K562 (cell line): ENCODE data around the gene MMP20. TPM values are rescaled to one million over a fixed set of nuclear protein-coding genes. Genes with fewer than 3 reads are reported as not detected.
A peak's percentile ranks its signal among the peaks of the same experiment; 100 is the strongest.

ENCODE experiments used
- ARID4B ChIP-seq: sonication (generic); formaldehyde crosslinking; IDR thresholded peaks from 2 replicates; pipeline ENCODE4 v1.8.0; 2022; ENCODE audit warnings: mild to moderate bottlenecking, missing genetic modification reagents
- BHLHE40 ChIP-seq: IDR thresholded peaks from 2 replicates; pipeline ENCODE4 v1.6.1; 2011; ENCODE audit warnings: low read length, improper control_type of control experiment
- CBFA2T2 ChIP-seq: fragments of 450-650 bp; conservative IDR thresholded peaks from 2 replicates; pipeline ENCODE4 v1.6.1; 2017; ENCODE audit warnings: mild to moderate bottlenecking
- ETV6 ChIP-seq, 3 experiments: fragments of 150-350 bp in 1 of 3; sonication (generic) in 1 of 3; formaldehyde crosslinking in 1 of 3; IDR thresholded peaks; 2 replicates each; pipeline versions ENCODE4 v1.6.1 to v1.8.0; 2014 to 2022; ENCODE audit warnings: borderline replicate concordance in 2 of 3, low read depth in 2 of 3, antibody characterized with exemption in 1 of 3, low read length in 1 of 3, mild to moderate bottlenecking in 1 of 3, missing genetic modification reagents in 1 of 3
- FOXA3 ChIP-seq, 2 experiments: fragments of 450-650 bp in 1 of 2; sonication (generic) in 1 of 2; formaldehyde crosslinking; IDR thresholded peaks in 1 of 2; conservative IDR thresholded peaks in 1 of 2; 2 replicates each; pipeline versions ENCODE4 v1.4.0 to v1.8.0; 2020 to 2022; ENCODE audit warnings: mild to moderate bottlenecking in 2 of 2, missing genetic modification reagents in 1 of 2
- HMGXB4 ChIP-seq: sonication (generic); formaldehyde crosslinking; IDR thresholded peaks from 2 replicates; pipeline ENCODE4 v1.8.1; 2023; ENCODE audit warnings: mild to moderate bottlenecking, missing genetic modification reagents
- MEIS2 ChIP-seq: fragments of 450-650 bp; IDR thresholded peaks from 2 replicates; pipeline ENCODE4 v1.6.1; 2014; ENCODE audit warnings: mild to moderate bottlenecking; ENCODE audit not compliant: partially characterized antibody
- MLX ChIP-seq, 2 experiments: fragments of 450-650 bp in 1 of 2; sonication (generic) in 1 of 2; formaldehyde crosslinking; conservative IDR thresholded peaks; 2 replicates each; pipeline versions ENCODE4 v1.4.0 to v1.8.1; 2020 to 2022; ENCODE audit warnings: mild to moderate bottlenecking in 1 of 2, missing genetic modification reagents in 1 of 2
- MYBL2 ChIP-seq, 2 experiments: fragments of 450-650 bp in 1 of 2; sonication (generic) in 1 of 2; formaldehyde crosslinking in 1 of 2; IDR thresholded peaks; 2 replicates each; pipeline versions ENCODE4 v1.6.1 to v1.8.1; 2017 to 2022; ENCODE audit warnings: borderline replicate concordance in 1 of 2, inconsistent platforms in 1 of 2, low read depth in 1 of 2, mild to moderate bottlenecking in 1 of 2, missing genetic modification reagents in 1 of 2, moderate library complexity in 1 of 2
- TFE3 ChIP-seq: fragments of 450-650 bp; formaldehyde crosslinking; IDR thresholded peaks from 2 replicates; pipeline ENCODE4 v1.4.0; 2020; ENCODE audit warnings: mild to moderate bottlenecking, mixed read lengths
- USF2 ChIP-seq: sonication (generic); formaldehyde crosslinking; IDR thresholded peaks from 2 replicates; pipeline ENCODE4 v1.5.0; 2020; ENCODE audit warnings: missing genetic modification reagents
- ZBTB7A ChIP-seq: IDR thresholded peaks from 2 replicates; pipeline ENCODE4 v1.6.1; 2011; ENCODE audit warnings: low read depth, mild to moderate bottlenecking, low read length, moderate library complexity, borderline replicate concordance; ENCODE audit not compliant: control insufficient read depth
- ZKSCAN1 ChIP-seq: fragments of 150-350 bp; IDR thresholded peaks from 2 replicates; pipeline ENCODE4 v1.6.1; 2016; ENCODE audit warnings: low read depth, low read length
- ZNF224 ChIP-seq: sonication (generic); formaldehyde crosslinking; IDR thresholded peaks from 2 replicates; pipeline ENCODE4 v1.8.0; 2022; ENCODE audit warnings: mild to moderate bottlenecking, missing genetic modification reagents
- ZNF232 ChIP-seq: sonication (generic); formaldehyde crosslinking; IDR thresholded peaks from 2 replicates; pipeline ENCODE4 v1.8.0; 2022; ENCODE audit warnings: mild to moderate bottlenecking, missing genetic modification reagents
- polyA plus RNA-seq, 8 experiments: library from polyadenylated mRNA; depleted of rRNA in 4 of 8; stranded (reverse) in 5 of 8; unstranded in 3 of 8; fragments of >200 nt; fragmentation: Nextera tagmentation in 2 of 8; fragmentation: Illumina TruSeq in 1 of 8; extraction: Ambion mirVana in 2 of 8; extraction: Trizol in 1 of 8; gene quantifications; 2 replicates each; pipeline versions ENCODE4 v1.2.1 to v1.2.3, GENCODE V29; 2011 to 2014; ENCODE audit warnings: inconsistent platforms in 1 of 8, missing spikeins in 1 of 8
- total RNA-seq, 7 experiments: library from RNA; depleted of rRNA in 6 of 7; stranded (reverse); fragments of >200 nt in 6 of 7; fragmentation: Illumina TruSeq in 2 of 7; extraction: Trizol in 2 of 7; gene quantifications; 2 replicates each; pipeline versions ENCODE4 v1.2.1 to v1.2.3, GENCODE V29; 2011 to 2021; ENCODE audit warnings: low replicate concordance in 1 of 7

MMP20 gene
- total and polyA plus RNA-seq, 9 of the 15 experiments (the other 6 are each of a cell fraction or from before 2014, with no cell fraction given) = not detected

- TF ChIP-seq ARID4B = peak; percentile 76; the same call in 1 of the 2 replicates
- TF ChIP-seq ZNF232 (CRISPR knock-in tag) = peak; percentile 98
- TF ChIP-seq ZKSCAN1 = no peak
- peak; percentile 89 for TF ChIP-seq BHLHE40
- TF ChIP-seq ZBTB7A = no peak
- peak; percentile 52; the same call in 1 of the 2 replicates for TF ChIP-seq USF2 (CRISPR knock-in tag)
- peak; percentile 95 for TF ChIP-seq ZNF224 (CRISPR knock-in tag)
- TF ChIP-seq HMGXB4 (CRISPR knock-in tag) = peak; percentile 99
- peak; percentile 70 to 96; a peak in 2 of 4 replicates for TF ChIP-seq MLX (CRISPR knock-in tag; conservative IDR thresholded peaks at IDR 0.05)
- peak; percentile 91 for TF ChIP-seq TFE3 (CRISPR knock-in tag)
- peak; percentile 90 for TF ChIP-seq MEIS2
- TF ChIP-seq FOXA3 (CRISPR knock-in tag; conservative IDR thresholded peaks at IDR 0.05 in 1 of 2, IDR thresholded peaks at IDR 0.05 in 1 of 2) = peak in 1 of 2 experiments; percentile 98; a peak in 2 of 4 replicates
- no peak for TF ChIP-seq MYBL2 (IDR thresholded peaks at IDR 0.05; ENCODE audit: low read depth)
- peak; percentile 76 for TF ChIP-seq MYBL2 (CRISPR knock-in tag; IDR thresholded peaks at IDR 0.05; ENCODE audit: borderline replicate concordance)
- TF ChIP-seq CBFA2T2 = peak; percentile 50
- TF ChIP-seq ETV6 (IDR thresholded peaks at IDR 0.05; ENCODE audit: borderline replicate concordance in 1 of 2, low read depth in 2 of 2, low read length in 1 of 2) = no peak
- peak; percentile 100 for TF ChIP-seq ETV6 (CRISPR knock-in tag; IDR thresholded peaks at IDR 0.05; ENCODE audit: borderline replicate concordance)
These were observed 28.7 kb upstream of the MMP20 start (continued) for GRCh38 chr11:102653744-102654291.
